GM19468 (cell line): ENCODE results near the gene RASAL2.
A peak's percentile ranks its signal among the peaks of the same experiment; 100 is the strongest.

Experiments
- ATAC-seq: cut with Tn5 transposase; IDR thresholded peaks from one replicate; pipeline ENCODE4 v1.9.1; 2021; ENCODE audit warnings: mild to moderate bottlenecking, moderate library complexity, moderate number of reproducible peaks; ENCODE audit not compliant: unreplicated experiment; ENCODE audit errors: extremely low read depth

RASAL2 gene

GRCh38 chr1:178409541-178409940 lies 315.6 kb downstream of the RASAL2 start:
- ATAC-seq = no peak

GRCh38 chr1:178411756-178412399 lies 318.0 kb downstream of the RASAL2 start:
- ATAC-seq = peak; percentile 42

GRCh38 chr1:178412400-178412770 lies 318.5 kb downstream of the RASAL2 start:
- ATAC-seq = peak; percentile 75

- no peak for ATAC-seq
Measured at GRCh38 chr1:178417858-178418257, 324.0 kb downstream of the RASAL2 start.

- ATAC-seq = peak; percentile 79
Measured at GRCh38 chr1:178418284-178418955, 324.5 kb downstream of the RASAL2 start.

GRCh38 chr1:178434360-178434759 lies 340.5 kb downstream of the RASAL2 start:
- no peak for ATAC-seq

GRCh38 chr1:178434899-178435435 lies 341.1 kb downstream of the RASAL2 start:
- no peak for ATAC-seq

- no peak for ATAC-seq
Measured at GRCh38 chr1:178436899-178437298, 343.0 kb downstream of the RASAL2 start.

- no peak for ATAC-seq
Measured at GRCh38 chr1:178438432-178438831, 344.5 kb downstream of the RASAL2 start.

- ATAC-seq = no peak
Measured at GRCh38 chr1:178442925-178443324, 349.0 kb downstream of the RASAL2 start.

GRCh38 chr1:178450871-178451270 lies 357.0 kb downstream of the RASAL2 start:
- ATAC-seq = no peak

GRCh38 chr1:178451529-178451928 lies 357.6 kb downstream of the RASAL2 start:
- no peak for ATAC-seq

GRCh38 chr1:178452013-178452412 lies 358.1 kb downstream of the RASAL2 start:
- ATAC-seq = no peak

GRCh38 chr1:178456472-178456871 lies 362.6 kb downstream of the RASAL2 start:
- no peak for ATAC-seq

- ATAC-seq = no peak
Measured at GRCh38 chr1:178457651-178458050, 363.7 kb downstream of the RASAL2 start.

- no peak for ATAC-seq
Measured at GRCh38 chr1:178458203-178458602, 364.3 kb downstream of the RASAL2 start.

- no peak for ATAC-seq
Measured at GRCh38 chr1:178461104-178461503, 367.2 kb downstream of the RASAL2 start.

GRCh38 chr1:178461701-178462100 lies 367.8 kb downstream of the RASAL2 start:
- ATAC-seq = no peak

GRCh38 chr1:178464141-178464540 lies 370.2 kb downstream of the RASAL2 start:
- no peak for ATAC-seq

GRCh38 chr1:178464566-178464965 lies 370.7 kb downstream of the RASAL2 start:
- ATAC-seq = no peak

GRCh38 chr1:178465011-178465410 lies 371.1 kb downstream of the RASAL2 start:
- ATAC-seq = no peak

- ATAC-seq = no peak
Measured at GRCh38 chr1:178467837-178468236, 373.9 kb downstream of the RASAL2 start.
